T-cell (primary cell): ENCODE data around the gene FXR1. TPM values are rescaled to one million over a fixed set of nuclear protein-coding genes. Genes with fewer than 3 reads are reported as not detected.

Experiments used
- ATAC-seq, 4 experiments: fragments of 200-7000 bp in 3 of 4; fragments of 150-1000 bp in 1 of 4; cut with Tn5 transposase; replicated peaks in 1 of 4; 1 replicate in 3 of 4; 2 replicates in 1 of 4; pipeline ENCODE4 v1.10.0; 2021; ENCODE audit warnings: moderate library complexity in 3 of 4, mild to moderate bottlenecking in 2 of 4, moderate number of reproducible peaks in 1 of 4
- CTCF ChIA-PET, 2 donors: fragments of 300-600 bp; sonication (Branson Sonifier 250); formaldehyde crosslinking; loops; one replicate each; lab custom pipeline; 2022; ENCODE audit warnings: antibody characterized with exemption in 2 of 2; lab: Charles Lee
- POLR2A ChIA-PET, 2 donors: fragments of 300-600 bp; sonication (Branson Sonifier 250); formaldehyde crosslinking; loops; one replicate each; lab custom pipeline; 2022; ENCODE audit warnings: antibody characterized with exemption in 2 of 2; lab: Charles Lee
- DNase-seq, 35 experiments: peaks; one replicate each; pipeline versions ENCODE4 v3.0.0 to v3.0.0-alpha.2; 2013 to 2023
- H3K27ac ChIP-seq: one replicate; pipeline ENCODE4 v1.5.1; 2013; ENCODE audit warnings: low read length
- H3K27me3 ChIP-seq, 2 experiments: replicated peaks in 1 of 2; 1 replicate in 1 of 2; 2 replicates in 1 of 2; pipeline versions ENCODE4 v1.6.1 to v1.7.0; 2013; ENCODE audit warnings: low read length in 1 of 2, mixed read lengths in 1 of 2; ENCODE audit not compliant: control insufficient read depth in 2 of 2, insufficient read depth in 2 of 2; ENCODE audit errors: extremely low read depth in 1 of 2
- H3K36me3 ChIP-seq, 2 donors: 1 replicate in 1 of 2; 2 replicates in 1 of 2; pipeline versions ENCODE4 v1.6.1 to v1.7.0; 2013; ENCODE audit warnings: low read length in 1 of 2; ENCODE audit not compliant: control insufficient read depth in 2 of 2, insufficient read depth in 1 of 2; ENCODE audit errors: extremely low read depth in 1 of 2
- H3K4me1 ChIP-seq, 2 experiments: 1 replicate in 1 of 2; 2 replicates in 1 of 2; pipeline versions ENCODE4 v1.6.1 to v1.7.0; 2013; ENCODE audit warnings: low read length in 2 of 2, mixed read lengths in 1 of 2; ENCODE audit not compliant: insufficient read depth in 2 of 2, control insufficient read depth in 1 of 2; ENCODE audit errors: extremely low read depth in 1 of 2
- H3K4me3 ChIP-seq, 2 donors: 1 replicate in 1 of 2; 2 replicates in 1 of 2; pipeline versions ENCODE4 v1.5.1 to v1.7.0; 2013; ENCODE audit warnings: mild to moderate bottlenecking in 2 of 2, low read length in 1 of 2, moderate library complexity in 1 of 2; ENCODE audit not compliant: control insufficient read depth in 1 of 2; ENCODE audit errors: extremely low read depth in 1 of 2
- H3K9me3 ChIP-seq: 2 replicates; pipeline ENCODE4 v1.7.0; 2013
- H3K27ac Mint-ChIP-seq, 2 donors: one replicate each; pipeline ENCODE4 v1.8.0; 2020 to 2021; ENCODE audit warnings: mild to moderate bottlenecking in 2 of 2, mixed read lengths in 2 of 2
- H3K27me3 Mint-ChIP-seq, 2 donors: one replicate each; pipeline ENCODE4 v1.8.0; 2021 to 2022; ENCODE audit warnings: mixed read lengths in 2 of 2
- H3K36me3 Mint-ChIP-seq: one replicate; pipeline ENCODE4 v1.8.0; 2021; ENCODE audit warnings: mixed read lengths
- H3K4me1 Mint-ChIP-seq, 3 donors: one replicate each; pipeline ENCODE4 v1.8.0; 2020 to 2022; ENCODE audit warnings: mixed read lengths in 3 of 3, mild to moderate bottlenecking in 1 of 3
- H3K4me3 Mint-ChIP-seq, 3 donors: one replicate each; pipeline ENCODE4 v1.8.0; 2020 to 2022; ENCODE audit warnings: mild to moderate bottlenecking in 3 of 3, mixed read lengths in 3 of 3, moderate library complexity in 3 of 3
- H3K9me3 Mint-ChIP-seq, 3 donors: one replicate each; pipeline ENCODE4 v1.8.0; 2020 to 2022; ENCODE audit warnings: mixed read lengths in 3 of 3
- total RNA-seq, 35 experiments: library from RNA in 6 of 35; stranded (reverse) in 6 of 35; fragments of 120-200 nt in 1 of 35; gene quantifications; one replicate each; pipeline versions ENCODE4 v1.2.1 to v1.2.4 and lab custom pipeline; 2013 to 2026

The FXR1 gene
- total RNA-seq, 5 donors from 2014 or later (not counting 1 experiment from before 2014, with no cell fraction given), result 97.5 to 150 (median 100) TPM

GRCh38 chr3:181030948-181031347, 118.5 kb downstream of the FXR1 start:
- Histone ChIP-seq H3K27ac (no peak overlapping the region), H3K4me3 (no peak overlapping the region), H3K9me3 (no peaks in the 10 kb centered on the region), H3K4me1 (no peaks in the 10 kb centered on the region), H3K27me3 (no peaks in the 10 kb centered on the region), H3K36me3 (no peaks in the 10 kb centered on the region)
- H3K4me3 Mint-ChIP-seq, result no peak overlapping the region
- peaks cover 4% of the 10 kb centered on the region for H3K36me3 Mint-ChIP-seq
- H3K4me1 Mint-ChIP-seq, result no peaks in the 10 kb centered on the region
- H3K27me3 Mint-ChIP-seq, result no peaks in the 10 kb centered on the region
- H3K27ac Mint-ChIP-seq, result no peak overlapping the region
- ATAC-seq (no peak), DNase-seq (no peak)
- POLR2A ChIA-PET, result no interaction called here
- CTCF ChIA-PET, result no interaction called here
- H3K9me3 Mint-ChIP-seq, result peaks cover 0 to 12% (median 4%) of the 10 kb centered on the region in 3 donors

Other genes starting within 250 kb of the FXR1 start
- gene CCDC39, start 233.2 kb upstream of the FXR1 start, total RNA-seq, result not detected
- gene DNAJC19, start 77.1 kb downstream of the FXR1 start, total RNA-seq, result 10 to 100 TPM; 29.2 to 52.6 (median 42.0) TPM